Measurements from ENCODE around the gene BRPF3. TPM values are rescaled to one million over a fixed set of nuclear protein-coding genes. Genes with fewer than 3 reads are reported as not detected.

Gene BRPF3
- total RNA-seq, 1 experiment from 2014 or later: 14.3 TPM

DNA sequence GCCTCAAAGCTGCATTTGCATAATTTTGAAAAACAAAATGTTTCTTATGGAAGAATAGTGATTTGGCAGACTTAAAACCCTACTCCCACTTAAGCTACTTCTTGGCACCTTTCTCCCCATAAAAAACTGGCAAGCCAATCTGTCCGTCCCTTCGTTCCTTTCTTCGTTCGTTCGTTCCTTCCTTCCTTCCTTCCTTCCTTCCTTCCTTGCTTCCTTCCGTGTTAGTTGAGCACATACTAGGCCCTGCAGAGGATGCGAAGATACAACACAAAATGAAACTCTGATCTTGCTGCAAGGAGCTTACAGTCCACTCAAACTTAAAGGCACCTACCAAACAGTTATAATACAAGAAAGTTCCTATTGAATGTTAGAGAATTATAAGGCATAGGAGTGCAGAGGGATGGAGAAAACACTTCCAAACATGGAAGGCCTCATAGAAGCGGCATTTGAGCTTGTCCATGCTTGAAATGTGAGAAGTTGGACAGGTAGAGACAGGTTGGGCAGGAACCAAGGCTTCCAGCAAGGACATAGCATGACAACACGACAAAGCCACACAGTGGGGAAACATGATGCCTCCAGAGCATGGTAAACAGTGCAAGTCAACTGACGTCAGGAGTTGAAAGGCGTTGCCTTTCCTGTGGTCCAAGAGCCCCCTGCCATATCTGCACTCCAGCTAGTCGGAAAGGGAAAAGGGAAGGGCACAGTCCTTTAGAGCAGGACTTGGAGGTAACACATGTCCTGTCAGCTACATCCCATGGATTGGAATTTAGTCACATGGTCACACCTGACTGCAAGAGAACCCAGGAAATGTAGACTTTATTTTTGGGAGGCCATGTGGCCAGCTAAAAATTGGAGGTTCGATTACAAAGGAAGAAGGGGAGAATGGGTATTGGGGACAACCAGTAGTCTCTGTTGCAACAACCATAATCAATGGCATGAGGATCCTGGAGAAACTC is 80.3 kb downstream of the BRPF3 start:
- no TSS peak for BruUV-seq (replicated peaks)
- intact Hi-C loops (cut with micrococcal nuclease): no loop called here
- Histone ChIP-seq H3K9ac (ENCODE audit: low read length) (no peak overlapping the region), H2AFZ (ENCODE audit: low read length) (no peak overlapping the region), H3K27me3 (ENCODE audit: low read length) (peaks cover 59% of the 10 kb centered on the region), H3K27ac (ENCODE audit: low read length) (no peak overlapping the region), H3K9me3 (ENCODE audit: low read length) (no peaks in the 10 kb centered on the region), H4K20me1 (ENCODE audit: low read length) (no peaks in the 10 kb centered on the region), H3K36me3 (ENCODE audit: low read depth, low read length) (no peaks in the 10 kb centered on the region), H3K9me2 (replicated peaks; ENCODE audit: low read length) (no peaks in the 10 kb centered on the region), H3K79me2 (ENCODE audit: low read length) (no peaks in the 10 kb centered on the region), H3F3A (ENCODE audit: low read length, unreplicated experiment) (no peaks in the 10 kb centered on the region), H3K4me2 (ENCODE audit: low read length) (no peak overlapping the region), H3K4me1 (ENCODE audit: insufficient read depth, low read length) (no peaks in the 10 kb centered on the region), H3K4me3 (ENCODE audit: low read length) (no peak overlapping the region)
- POLR2A ChIA-PET (ENCODE audit: unreplicated experiment): interaction anchor here (0.6 kb wide), 1 partner anchor 26 kb away, joined by 9 read pairs; no protein-coding TSS in a partner anchor
- no peak for ATAC-seq
- CTCF ChIA-PET: no interaction called here
- TF ChIP-seq, protein P1, sequence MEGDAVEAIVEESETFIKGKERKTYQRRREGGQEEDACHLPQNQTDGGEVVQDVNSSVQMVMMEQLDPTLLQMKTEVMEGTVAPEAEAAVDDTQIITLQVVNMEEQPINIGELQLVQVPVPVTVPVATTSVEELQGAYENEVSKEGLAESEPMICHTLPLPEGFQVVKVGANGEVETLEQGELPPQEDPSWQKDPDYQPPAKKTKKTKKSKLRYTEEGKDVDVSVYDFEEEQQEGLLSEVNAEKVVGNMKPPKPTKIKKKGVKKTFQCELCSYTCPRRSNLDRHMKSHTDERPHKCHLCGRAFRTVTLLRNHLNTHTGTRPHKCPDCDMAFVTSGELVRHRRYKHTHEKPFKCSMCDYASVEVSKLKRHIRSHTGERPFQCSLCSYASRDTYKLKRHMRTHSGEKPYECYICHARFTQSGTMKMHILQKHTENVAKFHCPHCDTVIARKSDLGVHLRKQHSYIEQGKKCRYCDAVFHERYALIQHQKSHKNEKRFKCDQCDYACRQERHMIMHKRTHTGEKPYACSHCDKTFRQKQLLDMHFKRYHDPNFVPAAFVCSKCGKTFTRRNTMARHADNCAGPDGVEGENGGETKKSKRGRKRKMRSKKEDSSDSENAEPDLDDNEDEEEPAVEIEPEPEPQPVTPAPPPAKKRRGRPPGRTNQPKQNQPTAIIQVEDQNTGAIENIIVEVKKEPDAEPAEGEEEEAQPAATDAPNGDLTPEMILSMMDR (conservative IDR thresholded peaks at IDR 0.05; ENCODE audit: low read depth, low read length): no peak
- TF ChIP-seq EZH2 (IDR thresholded peaks at IDR 0.05; ENCODE audit: low read length, unreplicated experiment) (no peak), EZH2phosphoT487 (IDR thresholded peaks at IDR 0.05; ENCODE audit: borderline replicate concordance, low read length) (no peak)
- no peak for DNase-seq

DNA sequence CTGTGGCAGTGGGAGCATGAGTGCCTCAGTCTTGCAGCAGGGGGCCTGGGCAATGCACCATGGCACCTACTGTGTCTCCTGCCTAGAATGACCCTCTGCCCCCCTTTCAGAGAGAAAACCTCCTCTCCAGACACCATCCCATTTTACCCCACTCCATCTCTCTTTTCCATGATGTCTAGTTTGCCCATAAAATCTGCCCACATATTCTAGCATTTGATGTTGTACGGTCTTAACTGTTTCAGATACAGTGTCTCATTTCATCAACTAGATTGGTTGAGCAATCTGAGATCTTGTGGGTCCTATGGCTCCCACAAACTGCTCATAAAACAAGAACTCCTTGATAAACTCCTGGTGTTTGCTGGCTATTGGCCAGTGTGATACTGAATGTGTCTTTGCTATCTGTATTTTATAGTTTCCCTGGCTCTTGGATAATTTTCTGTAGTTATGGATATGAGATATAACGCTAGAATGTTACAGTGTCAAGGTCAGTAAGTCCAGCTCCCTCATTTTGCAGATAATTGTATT is 81.5 kb downstream of the BRPF3 start:
- H3K9me2 ChIP-seq (replicated peaks; ENCODE audit: low read length): no peaks in the 10 kb centered on the region
- no peaks in the 10 kb centered on the region for H3K36me3 ChIP-seq (ENCODE audit: low read depth, low read length)
- peaks cover 64% of the 10 kb centered on the region for H3K27me3 ChIP-seq (ENCODE audit: low read length)
- H3K4me2 ChIP-seq (ENCODE audit: low read length): no peak overlapping the region
- no peak overlapping the region for H3K4me3 ChIP-seq (ENCODE audit: low read length)
- intact Hi-C loops (cut with micrococcal nuclease): no loop called here
- ATAC-seq: no peak
- H3K9me3 ChIP-seq (ENCODE audit: low read length): no peaks in the 10 kb centered on the region
- ChIA-PET CTCF (no interaction called here), POLR2A (ENCODE audit: unreplicated experiment) (no interaction called here)
- no peaks in the 10 kb centered on the region for H3K4me1 ChIP-seq (ENCODE audit: insufficient read depth, low read length)
- no peaks in the 10 kb centered on the region for H4K20me1 ChIP-seq (ENCODE audit: low read length)
- no peak overlapping the region for H3K27ac ChIP-seq (ENCODE audit: low read length)
- no peak overlapping the region for H3K9ac ChIP-seq (ENCODE audit: low read length)
- no peak overlapping the region for H2AFZ ChIP-seq (ENCODE audit: low read length)
- no peaks in the 10 kb centered on the region for H3K79me2 ChIP-seq (ENCODE audit: low read length)
- no TSS peak for BruUV-seq (replicated peaks)
- TF ChIP-seq EZH2phosphoT487 (IDR thresholded peaks at IDR 0.05; ENCODE audit: borderline replicate concordance, low read length): no peak
- TF ChIP-seq, protein P1 (conservative IDR thresholded peaks at IDR 0.05; ENCODE audit: low read depth, low read length): no peak
- TF ChIP-seq EZH2 (IDR thresholded peaks at IDR 0.05; ENCODE audit: low read length, unreplicated experiment): no peak
- DNase-seq: no peak
- H3F3A ChIP-seq (ENCODE audit: low read length, unreplicated experiment): no peaks in the 10 kb centered on the region

DNA sequence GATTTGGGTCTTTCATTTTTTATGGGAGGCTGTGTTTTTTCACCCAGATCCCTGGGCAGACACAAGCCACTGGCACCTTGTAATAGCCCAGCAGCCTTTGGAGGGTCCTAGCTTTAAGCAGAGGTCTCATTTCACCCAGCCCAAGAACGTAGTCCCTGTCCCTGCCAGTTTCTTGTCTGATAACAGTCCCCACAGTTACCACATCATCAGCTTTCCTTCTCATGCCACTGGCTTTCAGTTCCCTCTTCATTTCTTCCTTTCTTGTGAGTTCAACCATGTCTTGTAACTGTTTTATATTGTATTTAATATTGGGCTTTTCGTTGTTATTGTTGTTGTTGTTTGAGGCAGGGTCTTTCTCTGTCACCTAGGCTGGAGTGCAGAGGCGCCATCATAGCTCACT is 83.9 kb downstream of the BRPF3 start:
- Histone ChIP-seq H3K4me3 (ENCODE audit: low read length) (no peak overlapping the region), H3F3A (ENCODE audit: low read length, unreplicated experiment) (no peaks in the 10 kb centered on the region), H2AFZ (ENCODE audit: low read length) (no peak overlapping the region), H3K27ac (ENCODE audit: low read length) (no peak overlapping the region), H3K9me2 (replicated peaks; ENCODE audit: low read length) (no peaks in the 10 kb centered on the region), H3K4me2 (ENCODE audit: low read length) (no peak overlapping the region), H3K4me1 (ENCODE audit: insufficient read depth, low read length) (no peaks in the 10 kb centered on the region), H3K9ac (ENCODE audit: low read length) (no peak overlapping the region), H3K27me3 (ENCODE audit: low read length) (peaks cover 47% of the 10 kb centered on the region), H3K79me2 (ENCODE audit: low read length) (no peaks in the 10 kb centered on the region), H3K9me3 (ENCODE audit: low read length) (no peaks in the 10 kb centered on the region), H4K20me1 (ENCODE audit: low read length) (no peaks in the 10 kb centered on the region), H3K36me3 (ENCODE audit: low read depth, low read length) (no peaks in the 10 kb centered on the region)
- DNase-seq: no peak
- no peak for ATAC-seq
- POLR2A ChIA-PET (ENCODE audit: unreplicated experiment): interaction anchor here (0.7 kb wide), 1 partner anchor 159 kb away, joined by 5 read pairs; no protein-coding TSS in a partner anchor
- intact Hi-C loops (cut with micrococcal nuclease): no loop called here
- no peak for TF ChIP-seq EZH2 (IDR thresholded peaks at IDR 0.05; ENCODE audit: low read length, unreplicated experiment)
- TF ChIP-seq EZH2phosphoT487 (IDR thresholded peaks at IDR 0.05; ENCODE audit: borderline replicate concordance, low read length): no peak
- TF ChIP-seq, protein P1 (conservative IDR thresholded peaks at IDR 0.05; ENCODE audit: low read depth, low read length): no peak
- CTCF ChIA-PET: no interaction called here
- BruUV-seq (replicated peaks): no TSS peak
